ENCODE measurements around the gene UQCR11. TPM values are rescaled to one million over a fixed set of nuclear protein-coding genes. Genes with fewer than 3 reads are reported as not detected.

The UQCR11 gene
- polyA plus RNA-seq, 3 donors, result 55.6 to 731 (median 659) TPM

DNA sequence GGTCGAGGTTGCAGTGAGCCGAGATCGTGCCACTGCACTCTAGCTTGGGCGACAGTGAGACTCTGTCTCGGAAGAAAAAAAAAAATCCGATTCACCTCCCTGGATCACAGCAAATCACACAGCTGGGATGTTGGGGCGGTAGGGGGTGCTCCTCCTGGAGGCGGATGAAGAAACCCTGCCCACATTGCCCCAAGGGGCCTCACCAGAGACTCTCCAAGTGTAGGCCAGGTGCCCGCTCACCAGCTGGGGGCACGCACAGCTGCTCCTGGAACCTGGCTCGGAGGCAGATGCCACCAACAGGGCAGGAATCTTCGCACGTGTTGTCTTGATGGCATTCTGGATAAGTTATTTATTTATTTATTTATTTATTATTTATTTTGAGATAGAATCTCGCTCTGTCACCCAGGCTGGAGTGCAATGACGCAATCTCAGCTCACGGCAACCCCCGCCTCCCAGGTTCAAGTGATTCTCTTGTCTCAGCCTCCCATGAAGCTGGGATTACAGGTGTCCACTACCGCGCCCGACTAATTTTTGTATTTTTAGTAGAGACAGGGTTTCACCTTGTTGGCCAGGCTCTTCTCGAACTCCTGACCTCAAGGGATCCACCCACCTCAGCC lies 3.1 kb downstream of the UQCR11 start:
- peaks cover 63% of the 10 kb centered on the region for H3K79me2 ChIP-seq (ENCODE audit: insufficient read depth, low read length)
- DNase-seq, result no peak
- H3K9ac ChIP-seq (ENCODE audit: insufficient read depth, low read length, poor library complexity, severe bottlenecking), result no peak overlapping the region
- Mint-ChIP-seq H3K27ac (peak overlapping the region in 2 of 7 donors; percentile 2 to 58), H3K4me1 (peaks cover 35% of the 10 kb centered on the region), H3K4me3 (no peak overlapping the region), H3K27me3 (ENCODE audit: low read depth in 3 of 3) (no peaks in the 10 kb centered on the region), H3K9me3 (no peaks in the 10 kb centered on the region), H3K36me3 (peaks cover 25 to 47% of the 10 kb centered on the region in 2 donors)
- TF ChIP-seq, protein P1, sequence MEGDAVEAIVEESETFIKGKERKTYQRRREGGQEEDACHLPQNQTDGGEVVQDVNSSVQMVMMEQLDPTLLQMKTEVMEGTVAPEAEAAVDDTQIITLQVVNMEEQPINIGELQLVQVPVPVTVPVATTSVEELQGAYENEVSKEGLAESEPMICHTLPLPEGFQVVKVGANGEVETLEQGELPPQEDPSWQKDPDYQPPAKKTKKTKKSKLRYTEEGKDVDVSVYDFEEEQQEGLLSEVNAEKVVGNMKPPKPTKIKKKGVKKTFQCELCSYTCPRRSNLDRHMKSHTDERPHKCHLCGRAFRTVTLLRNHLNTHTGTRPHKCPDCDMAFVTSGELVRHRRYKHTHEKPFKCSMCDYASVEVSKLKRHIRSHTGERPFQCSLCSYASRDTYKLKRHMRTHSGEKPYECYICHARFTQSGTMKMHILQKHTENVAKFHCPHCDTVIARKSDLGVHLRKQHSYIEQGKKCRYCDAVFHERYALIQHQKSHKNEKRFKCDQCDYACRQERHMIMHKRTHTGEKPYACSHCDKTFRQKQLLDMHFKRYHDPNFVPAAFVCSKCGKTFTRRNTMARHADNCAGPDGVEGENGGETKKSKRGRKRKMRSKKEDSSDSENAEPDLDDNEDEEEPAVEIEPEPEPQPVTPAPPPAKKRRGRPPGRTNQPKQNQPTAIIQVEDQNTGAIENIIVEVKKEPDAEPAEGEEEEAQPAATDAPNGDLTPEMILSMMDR (IDR thresholded peaks at IDR 0.05), result no peak
- no peaks in the 10 kb centered on the region for H3K27me3 ChIP-seq (ENCODE audit: control insufficient read depth in 2 of 2, insufficient read depth in 2 of 2, low read length in 2 of 2)
- intact Hi-C loops (cut with micrococcal nuclease), result no loop called here
- no peak overlapping the region for H3K4me3 ChIP-seq (replicated peaks in 1 of 3; ENCODE audit: low read depth in 2 of 3, low read length in 3 of 3)
- no peak overlapping the region for H3K27ac ChIP-seq (ENCODE audit: low read depth in 1 of 2, low read length in 2 of 2)
- peaks cover 26 to 40% of the 10 kb centered on the region in 2 donors for H3K36me3 ChIP-seq (replicated peaks in 1 of 2; ENCODE audit: control insufficient read depth in 1 of 2, insufficient read depth in 2 of 2, low read length in 2 of 2)
- peaks cover 28 to 39% of the 10 kb centered on the region in 2 donors for H3K4me1 ChIP-seq (ENCODE audit: control insufficient read depth in 1 of 2, insufficient read depth in 2 of 2, low read length in 2 of 2)
- no peaks in the 10 kb centered on the region for H3K9me3 ChIP-seq (replicated peaks in 1 of 2; ENCODE audit: control insufficient read depth in 1 of 2, insufficient read depth in 1 of 2, low read length in 2 of 2)
- no peak overlapping the region for H2AFZ ChIP-seq (ENCODE audit: insufficient read depth, low read depth, low read length, poor library complexity, severe bottlenecking)
- no peak overlapping the region for H3K4me2 ChIP-seq (replicated peaks; ENCODE audit: extremely low read depth, low read length, poor library complexity, severe bottlenecking)
- peaks cover 76% of the 10 kb centered on the region for H4K20me1 ChIP-seq (ENCODE audit: insufficient read depth, low read length)
- 95% methylated on average over 6 of the region's 21 CpGs for WGBS (ENCODE audit: insufficient coverage)

GRCh38 chr19:1601613-1602064 lies 3.6 kb downstream of the UQCR11 start:
- no peaks in the 10 kb centered on the region for H3K27me3 Mint-ChIP-seq (ENCODE audit: low read depth in 3 of 3)
- Histone ChIP-seq H3K36me3 (replicated peaks in 1 of 2; ENCODE audit: control insufficient read depth in 1 of 2, insufficient read depth in 2 of 2, low read length in 2 of 2) (peaks cover 30 to 46% of the 10 kb centered on the region in 2 donors), H3K9me3 (replicated peaks in 1 of 2; ENCODE audit: control insufficient read depth in 1 of 2, insufficient read depth in 1 of 2, low read length in 2 of 2) (no peaks in the 10 kb centered on the region), H3K79me2 (ENCODE audit: insufficient read depth, low read length) (peaks cover 63% of the 10 kb centered on the region), H3K4me2 (replicated peaks; ENCODE audit: extremely low read depth, low read length, poor library complexity, severe bottlenecking) (no peak overlapping the region), H3K27ac (ENCODE audit: low read depth in 1 of 2, low read length in 2 of 2) (no peak overlapping the region), H3K4me3 (replicated peaks in 1 of 3; ENCODE audit: low read depth in 2 of 3, low read length in 3 of 3) (no peak overlapping the region), H3K27me3 (ENCODE audit: control insufficient read depth in 2 of 2, insufficient read depth in 2 of 2, low read length in 2 of 2) (no peaks in the 10 kb centered on the region), H3K4me1 (ENCODE audit: control insufficient read depth in 1 of 2, insufficient read depth in 2 of 2, low read length in 2 of 2) (peaks cover 25 to 35% of the 10 kb centered on the region in 2 donors), H4K20me1 (ENCODE audit: insufficient read depth, low read length) (peaks cover 80% of the 10 kb centered on the region), H3K9ac (ENCODE audit: insufficient read depth, low read length, poor library complexity, severe bottlenecking) (no peak overlapping the region), H2AFZ (ENCODE audit: insufficient read depth, low read depth, low read length, poor library complexity, severe bottlenecking) (no peak overlapping the region)
- H3K36me3 Mint-ChIP-seq, result peaks cover 29 to 52% of the 10 kb centered on the region in 2 donors
- intact Hi-C loops (cut with micrococcal nuclease), result no loop called here
- DNase-seq, result no peak
- peaks cover 31% of the 10 kb centered on the region for H3K4me1 Mint-ChIP-seq
- H3K4me3 Mint-ChIP-seq, result no peak overlapping the region
- TF ChIP-seq, protein P1 (IDR thresholded peaks at IDR 0.05), result no peak
- H3K27ac Mint-ChIP-seq, result peak overlapping the region in 2 of 7 donors; percentile 54 to 58
- no peaks in the 10 kb centered on the region for H3K9me3 Mint-ChIP-seq
- 97% methylated on average over 12 of the region's 14 CpGs for WGBS (ENCODE audit: insufficient coverage)

Data from CD14-positive monocyte (primary cell).